Stimulated activated CD8-positive, alpha-beta memory T cell treated with anti-CD3 and anti-CD28 coated beads, Interleukin-12 subunit alpha, Interleukin-12 subunit beta, amount 100 ng/mL, for 24 hours (primary cell): Measurements from ENCODE around the gene PCDHGB6.
"Not testable (repeated sequence)": the region's sequence is repeated elsewhere in the genome, so short reads cannot be mapped to it uniquely, and the experiment has no call there.

Experiments used
- DNase-seq: peaks from one replicate; pipeline ENCODE4 v3.0.0-alpha.2; 2020; ENCODE audit errors: extremely low read depth

Gene PCDHGB6

GRCh38 chr5:141419074-141419880 lies 11.5 kb downstream of the PCDHGB6 start:
- no peak for DNase-seq

- DNase-seq = no peak
Observed at GRCh38 chr5:141420855-141421488, 13.2 kb downstream of the PCDHGB6 start, which contains the start of gene PCDHGA11. Gene PCDHGA11 (plus strand): TSS chr5:141421051. CDS start chr5:141421228, 177 bp downstream.

DNA sequence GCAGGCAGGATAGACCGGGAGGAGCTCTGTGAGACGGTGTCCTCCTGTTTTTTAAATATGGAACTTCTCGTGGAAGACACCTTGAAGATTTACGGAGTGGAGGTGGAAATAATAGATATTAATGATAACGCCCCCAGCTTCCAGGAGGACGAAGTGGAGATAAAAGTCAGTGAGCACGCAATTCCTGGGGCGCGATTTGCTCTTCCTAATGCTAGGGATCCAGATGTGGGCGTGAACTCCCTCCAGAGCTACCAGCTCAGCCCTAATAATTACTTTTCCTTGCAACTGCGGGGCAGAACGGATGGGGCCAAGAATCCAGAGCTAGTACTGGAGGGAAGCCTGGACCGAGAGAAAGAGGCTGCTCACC lies 13.7 kb downstream of the PCDHGB6 start:
- DNase-seq = no peak

DNA sequence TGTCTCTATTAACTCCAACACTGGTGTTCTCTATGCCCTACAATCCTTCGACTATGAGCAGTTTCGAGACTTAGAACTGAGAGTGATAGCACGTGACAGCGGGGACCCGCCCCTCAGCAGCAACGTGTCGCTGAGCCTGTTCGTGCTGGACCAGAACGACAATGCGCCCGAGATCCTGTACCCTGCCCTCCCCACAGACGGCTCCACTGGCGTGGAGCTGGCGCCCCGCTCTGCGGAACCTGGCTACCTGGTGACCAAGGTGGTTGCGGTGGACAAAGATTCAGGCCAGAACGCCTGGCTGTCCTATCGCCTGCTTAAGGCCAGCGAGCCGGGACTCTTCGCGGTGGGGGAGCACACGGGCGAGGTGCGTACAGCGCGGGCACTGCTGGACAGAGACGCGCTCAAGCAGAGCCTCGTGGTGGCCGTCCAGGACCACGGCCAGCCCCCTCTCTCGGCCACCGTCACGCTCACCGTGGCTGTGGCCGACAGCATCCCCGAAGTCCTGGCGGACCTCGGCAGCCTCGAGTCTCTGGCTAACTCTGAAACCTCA lies 15.0 kb downstream of the PCDHGB6 start:
- DNase-seq = no peak

DNA sequence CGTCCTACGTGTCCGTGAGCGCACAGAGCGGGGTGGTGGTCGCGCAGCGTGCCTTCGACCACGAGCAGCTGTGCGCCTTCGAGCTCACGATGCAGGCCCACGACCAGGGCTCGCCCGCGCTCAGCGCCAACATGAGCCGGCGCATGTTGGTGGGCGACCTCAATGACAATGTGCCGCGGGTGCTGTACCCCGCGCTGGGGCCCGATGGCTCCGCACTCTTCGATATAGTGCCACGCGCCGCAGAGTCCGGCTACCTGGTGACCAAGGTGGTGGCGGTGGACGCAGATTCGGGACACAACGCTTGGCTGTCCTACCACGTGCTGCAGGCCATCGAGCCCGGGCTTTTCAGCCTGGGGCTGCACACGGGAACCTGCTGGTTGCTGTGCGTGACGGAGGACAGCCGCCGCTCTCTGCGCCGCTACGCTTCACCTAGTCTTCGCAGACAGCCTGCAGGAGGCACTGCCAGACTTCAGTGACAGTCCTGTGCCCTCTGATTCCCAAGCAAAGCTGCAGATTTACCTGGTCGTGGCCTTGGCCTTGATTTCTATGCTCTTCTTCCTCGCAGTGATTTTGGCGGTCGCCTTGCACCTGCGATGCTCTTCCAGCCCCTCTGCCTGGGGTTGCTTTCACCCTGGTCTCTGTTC lies 20.1 kb downstream of the PCDHGB6 start:
- no peak for DNase-seq

DNA sequence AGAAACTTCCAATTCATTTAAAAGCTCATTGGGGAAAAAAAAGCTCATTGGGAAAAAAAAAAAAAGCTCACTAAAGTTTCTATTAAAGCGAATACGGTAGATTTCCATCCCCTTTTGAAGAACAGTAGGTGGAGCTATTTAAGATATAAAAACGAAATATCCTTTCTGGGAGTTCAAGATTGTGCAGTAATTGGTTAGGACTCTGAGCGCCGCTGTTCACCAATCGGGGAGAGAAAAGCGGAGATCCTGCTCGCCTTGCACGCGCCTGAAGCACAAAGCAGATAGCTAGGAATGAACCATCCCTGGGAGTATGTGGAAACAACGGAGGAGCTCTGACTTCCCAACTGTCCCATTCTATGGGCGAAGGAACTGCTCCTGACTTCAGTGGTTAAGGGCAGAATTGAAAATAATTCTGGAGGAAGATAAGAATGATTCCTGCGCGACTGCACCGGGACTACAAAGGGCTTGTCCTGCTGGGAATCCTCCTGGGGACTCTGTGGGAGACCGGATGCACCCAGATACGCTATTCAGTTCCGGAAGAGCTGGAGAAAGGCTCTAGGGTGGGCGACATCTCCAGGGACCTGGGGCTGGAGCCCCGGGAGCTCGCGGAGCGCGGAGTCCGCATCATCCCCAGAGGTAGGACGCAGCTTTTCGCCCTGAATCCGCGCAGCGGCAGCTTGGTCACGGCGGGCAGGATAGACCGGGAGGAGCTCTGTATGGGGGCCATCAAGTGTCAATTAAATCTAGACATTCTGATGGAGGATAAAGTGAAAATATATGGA lies 22.7 kb downstream of the PCDHGB6 start, which contains the start of gene PCDHGA12:
PCDHGA12 (plus strand) TSS at position 176 of the 782 bp plus-strand sequence; CDS start at position 429, 253 bp downstream.
- no peak for DNase-seq

DNA sequence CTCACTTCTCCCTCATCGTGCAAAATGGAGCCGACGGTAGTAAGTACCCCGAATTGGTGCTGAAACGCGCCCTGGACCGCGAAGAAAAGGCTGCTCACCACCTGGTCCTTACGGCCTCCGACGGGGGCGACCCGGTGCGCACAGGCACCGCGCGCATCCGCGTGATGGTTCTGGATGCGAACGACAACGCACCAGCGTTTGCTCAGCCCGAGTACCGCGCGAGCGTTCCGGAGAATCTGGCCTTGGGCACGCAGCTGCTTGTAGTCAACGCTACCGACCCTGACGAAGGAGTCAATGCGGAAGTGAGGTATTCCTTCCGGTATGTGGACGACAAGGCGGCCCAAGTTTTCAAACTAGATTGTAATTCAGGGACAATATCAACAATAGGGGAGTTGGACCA lies 23.5 kb downstream of the PCDHGB6 start:
- no peak for DNase-seq

DNA sequence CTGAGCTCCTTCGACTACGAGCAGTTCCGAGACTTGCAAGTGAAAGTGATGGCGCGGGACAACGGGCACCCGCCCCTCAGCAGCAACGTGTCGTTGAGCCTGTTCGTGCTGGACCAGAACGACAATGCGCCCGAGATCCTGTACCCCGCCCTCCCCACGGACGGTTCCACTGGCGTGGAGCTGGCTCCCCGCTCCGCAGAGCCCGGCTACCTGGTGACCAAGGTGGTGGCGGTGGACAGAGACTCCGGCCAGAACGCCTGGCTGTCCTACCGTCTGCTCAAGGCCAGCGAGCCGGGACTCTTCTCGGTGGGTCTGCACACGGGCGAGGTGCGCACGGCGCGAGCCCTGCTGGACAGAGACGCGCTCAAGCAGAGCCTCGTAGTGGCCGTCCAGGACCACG lies 24.5 kb downstream of the PCDHGB6 start:
- not testable (repeated sequence) for DNase-seq

- not testable (repeated sequence) for DNase-seq
Observed at GRCh38 chr5:141432726-141433125, 24.9 kb downstream of the PCDHGB6 start.

- no peak for DNase-seq
Observed at GRCh38 chr5:141434006-141434405, 26.2 kb downstream of the PCDHGB6 start.

DNA sequence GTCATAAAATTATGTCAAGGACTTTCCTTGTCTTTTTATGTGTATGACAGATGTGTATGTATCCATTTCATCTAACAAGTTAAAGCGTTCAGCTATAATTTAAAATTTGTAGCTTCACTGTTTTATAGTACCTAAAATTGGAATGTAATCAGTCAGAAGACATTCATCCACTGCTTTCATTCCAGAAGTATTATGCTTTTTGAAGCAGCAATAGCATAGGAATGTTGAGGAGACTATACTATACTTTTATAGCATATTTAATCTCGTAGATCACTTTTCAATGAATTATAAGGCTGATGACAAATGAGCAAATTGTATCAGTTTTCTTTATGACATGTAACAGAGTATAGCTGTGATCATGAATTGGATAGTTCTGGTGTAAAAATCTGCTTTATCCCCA lies 29.4 kb downstream of the PCDHGB6 start:
- no peak for DNase-seq

DNA sequence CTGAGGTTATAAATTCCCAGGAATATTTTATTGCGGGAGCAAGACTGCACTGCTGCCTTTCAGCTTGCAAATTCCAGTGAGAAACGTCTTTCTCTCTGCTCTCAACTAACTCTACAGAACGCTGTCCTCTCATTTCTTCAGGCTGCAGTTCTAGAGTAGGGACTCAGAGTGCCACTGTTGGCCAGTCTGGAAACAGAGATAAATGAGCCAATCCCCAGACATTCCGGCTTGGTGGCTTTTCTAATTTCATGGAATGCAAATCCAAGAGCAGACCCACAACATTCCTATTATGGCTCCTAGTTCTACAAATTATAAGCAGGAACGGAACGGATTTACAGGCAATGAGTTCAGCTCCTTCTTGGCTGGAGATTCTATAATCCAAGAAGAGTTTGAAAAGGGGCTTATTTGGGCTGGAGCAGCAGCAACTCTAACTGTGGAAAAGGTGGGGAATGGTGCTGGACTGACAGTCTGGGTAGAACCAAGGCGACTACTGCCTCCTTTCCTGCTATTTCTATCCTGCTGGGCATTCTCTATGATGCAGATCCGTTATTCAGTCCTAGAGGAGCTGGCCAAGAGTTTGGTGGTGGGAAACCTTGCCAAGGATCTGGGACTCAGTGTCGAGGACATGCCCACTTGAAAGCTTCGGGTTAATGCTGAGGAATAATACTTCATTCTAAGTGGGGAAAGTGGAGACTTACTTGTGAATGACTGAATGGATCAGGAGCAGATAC lies 31.8 kb downstream of the PCDHGB6 start:
- DNase-seq = no peak

DNA sequence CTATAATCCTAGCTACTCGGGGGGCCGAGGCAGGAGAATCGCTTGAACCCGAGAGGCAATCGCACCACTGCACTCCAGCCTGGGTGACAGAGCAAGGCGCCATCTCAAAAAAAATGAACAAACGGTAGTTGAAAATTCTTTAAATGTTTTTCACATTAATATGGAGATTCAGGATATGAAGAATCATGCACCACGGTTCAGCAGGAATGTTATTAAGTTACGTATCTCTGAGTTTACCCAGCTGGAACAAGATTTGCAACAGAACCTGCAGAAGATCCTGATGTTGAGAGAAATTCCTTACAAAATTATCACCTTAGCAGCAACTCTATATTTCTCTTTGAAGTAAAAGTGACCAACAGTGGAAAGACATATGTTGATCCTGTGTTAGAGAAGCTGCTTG lies 32.5 kb downstream of the PCDHGB6 start:
- DNase-seq = no peak

GRCh38 chr5:141441571-141442170 lies 33.9 kb downstream of the PCDHGB6 start:
- DNase-seq = no peak
